Breast epithelium (tissue), 3 donors: Measurements from ENCODE around the gene TANGO6.

ENCODE experiments used
- POLR2A ChIP-seq: fragments of 450-650 bp; IDR thresholded peaks from one replicate; pipeline ENCODE4 v1.6.1; 2016; ENCODE audit warnings: antibody characterized with exemption, mild to moderate bottlenecking, moderate library complexity
- POLR2AphosphoS5 ChIP-seq, 3 donors: sonication (generic); formaldehyde crosslinking; IDR thresholded peaks; one replicate each; pipeline ENCODE4 v1.6.1; 2017; ENCODE audit warnings: antibody characterized with exemption in 3 of 3
- TF ChIP-seq, protein P1 (sequence below), 3 donors: fragments of 450-650 bp; IDR thresholded peaks; one replicate each; pipeline ENCODE4 v1.5.1; 2016 to 2017; ENCODE audit warnings: antibody characterized with exemption in 3 of 3, mild to moderate bottlenecking in 3 of 3, moderate library complexity in 3 of 3

DNA sequence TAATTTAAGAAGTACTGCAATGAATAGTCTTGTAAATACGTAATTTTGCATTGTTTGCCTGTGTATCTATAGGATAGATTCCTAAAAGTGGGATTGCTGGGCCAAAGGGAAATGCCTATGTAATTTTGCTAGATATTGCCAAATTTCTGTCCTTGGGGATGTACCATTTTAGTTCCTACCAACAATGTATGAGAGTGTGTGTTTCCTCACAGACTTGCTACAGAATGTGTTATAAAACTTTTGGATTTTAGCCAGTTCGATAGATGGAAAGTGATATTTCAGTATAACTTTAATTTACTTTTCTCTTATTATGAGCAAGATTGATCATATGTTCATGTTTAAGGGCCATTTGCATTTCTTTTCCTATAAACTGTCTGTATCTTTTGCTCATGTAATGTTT is 8.3 kb downstream of the TANGO6 start:
- TF ChIP-seq, protein P1, sequence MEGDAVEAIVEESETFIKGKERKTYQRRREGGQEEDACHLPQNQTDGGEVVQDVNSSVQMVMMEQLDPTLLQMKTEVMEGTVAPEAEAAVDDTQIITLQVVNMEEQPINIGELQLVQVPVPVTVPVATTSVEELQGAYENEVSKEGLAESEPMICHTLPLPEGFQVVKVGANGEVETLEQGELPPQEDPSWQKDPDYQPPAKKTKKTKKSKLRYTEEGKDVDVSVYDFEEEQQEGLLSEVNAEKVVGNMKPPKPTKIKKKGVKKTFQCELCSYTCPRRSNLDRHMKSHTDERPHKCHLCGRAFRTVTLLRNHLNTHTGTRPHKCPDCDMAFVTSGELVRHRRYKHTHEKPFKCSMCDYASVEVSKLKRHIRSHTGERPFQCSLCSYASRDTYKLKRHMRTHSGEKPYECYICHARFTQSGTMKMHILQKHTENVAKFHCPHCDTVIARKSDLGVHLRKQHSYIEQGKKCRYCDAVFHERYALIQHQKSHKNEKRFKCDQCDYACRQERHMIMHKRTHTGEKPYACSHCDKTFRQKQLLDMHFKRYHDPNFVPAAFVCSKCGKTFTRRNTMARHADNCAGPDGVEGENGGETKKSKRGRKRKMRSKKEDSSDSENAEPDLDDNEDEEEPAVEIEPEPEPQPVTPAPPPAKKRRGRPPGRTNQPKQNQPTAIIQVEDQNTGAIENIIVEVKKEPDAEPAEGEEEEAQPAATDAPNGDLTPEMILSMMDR (IDR thresholded peaks at IDR 0.05) = no peak
- TF ChIP-seq POLR2AphosphoS5 (IDR thresholded peaks at IDR 0.05) (no peak), POLR2A (no peak)
